B cell (primary cell): ENCODE measurements around the gene MAP3K7CL. TPM values are rescaled to one million over a fixed set of nuclear protein-coding genes. Genes with fewer than 3 reads are reported as not detected.

Experiments
- ATAC-seq: fragments of 200-7000 bp; cut with Tn5 transposase; one replicate; pipeline ENCODE4 v1.10.0; 2021; ENCODE audit warnings: low read depth, mild to moderate bottlenecking, moderate number of reproducible peaks, moderate library complexity
- CTCF ChIA-PET: fragments of 350-600 bp; sonication (Branson Sonifier 250); formaldehyde crosslinking; loops from one replicate; lab custom pipeline; 2021; ENCODE audit warnings: antibody characterized with exemption, inconsistent platforms; lab: Charles Lee
- POLR2A ChIA-PET: fragments of 350-600 bp; sonication (Branson Sonifier 250); formaldehyde crosslinking; loops from one replicate; lab custom pipeline; 2021; ENCODE audit warnings: antibody characterized with exemption; lab: Charles Lee
- DNase-seq: peaks from one replicate; pipeline ENCODE4 v3.0.0; 2013
- H2AFZ ChIP-seq: 2 replicates; pipeline ENCODE4 v1.6.1; 2012; ENCODE audit warnings: mild to moderate bottlenecking, low read depth, low read length; ENCODE audit not compliant: insufficient read depth, poor library complexity, severe bottlenecking
- H3K27ac ChIP-seq, 2 donors: 1 replicate in 1 of 2; 2 replicates in 1 of 2; pipeline ENCODE4 v1.5.1; 2012 to 2013; ENCODE audit warnings: low read length in 2 of 2, mild to moderate bottlenecking in 2 of 2, moderate library complexity in 1 of 2
- H3K27me3 ChIP-seq, 4 experiments: fragments of 200-600 bp in 1 of 4; sonication (generic) in 1 of 4; replicated peaks in 1 of 4; 1 replicate in 2 of 4; 2 replicates in 2 of 4; pipeline versions ENCODE4 v1.6.1 to v1.7.0; 2013 to 2016; ENCODE audit warnings: low read length in 3 of 4, mild to moderate bottlenecking in 2 of 4, mixed read lengths in 1 of 4, moderate library complexity in 1 of 4; ENCODE audit not compliant: insufficient read depth in 4 of 4, control insufficient read depth in 3 of 4; ENCODE audit errors: control extremely low read depth in 1 of 4
- H3K36me3 ChIP-seq, 2 experiments: replicated peaks in 1 of 2; 1 replicate in 1 of 2; 2 replicates in 1 of 2; pipeline versions ENCODE4 v1.6.1 to v1.7.1; 2013; ENCODE audit warnings: low read length in 1 of 2; ENCODE audit not compliant: insufficient read depth in 2 of 2, control insufficient read depth in 1 of 2; ENCODE audit errors: control extremely low read depth in 1 of 2, extremely low read depth in 1 of 2
- H3K4me1 ChIP-seq, 2 donors: fragments of 200-600 bp in 1 of 2; sonication (generic) in 1 of 2; 1 replicate in 1 of 2; 2 replicates in 1 of 2; pipeline versions ENCODE4 v1.5.1 to v1.6.1; 2013 to 2017; ENCODE audit warnings: low read length in 2 of 2; ENCODE audit not compliant: control insufficient read depth in 2 of 2, insufficient read depth in 2 of 2
- H3K4me2 ChIP-seq: replicated peaks from 2 replicates; pipeline ENCODE3; 2012; ENCODE audit warnings: mild to moderate bottlenecking, low read depth, low read length; ENCODE audit not compliant: poor library complexity, severe bottlenecking
- H3K4me3 ChIP-seq, 5 experiments: fragments of 200-600 bp in 1 of 5; sonication (generic) in 1 of 5; 1 replicate in 3 of 5; 2 replicates in 2 of 5; pipeline versions ENCODE4 v1.5.1 to v1.7.0; 2011 to 2016; ENCODE audit warnings: low read length in 4 of 5, mild to moderate bottlenecking in 4 of 5, low read depth in 2 of 5, control low read depth in 1 of 5, moderate library complexity in 1 of 5; ENCODE audit not compliant: insufficient read depth in 1 of 5; ENCODE audit errors: control extremely low read depth in 1 of 5, extremely low read depth in 1 of 5
- H3K79me2 ChIP-seq: fragments of 200-600 bp; sonication (generic); one replicate; pipeline ENCODE4 v1.6.0; 2016; ENCODE audit warnings: low read length; ENCODE audit not compliant: control insufficient read depth, insufficient read depth
- H3K9ac ChIP-seq: fragments of 200-600 bp; sonication (generic); 2 replicates; pipeline ENCODE4 v1.6.1; 2017; ENCODE audit warnings: mild to moderate bottlenecking, low read length, moderate library complexity
- H3K9me3 ChIP-seq, 3 donors: one replicate each; pipeline versions ENCODE4 v1.6.1 to v1.7.1; 2013; ENCODE audit warnings: low read length in 2 of 3; ENCODE audit not compliant: control insufficient read depth in 2 of 3, insufficient read depth in 1 of 3; ENCODE audit errors: control extremely low read depth in 1 of 3
- H4K20me1 ChIP-seq: 2 replicates; pipeline ENCODE4 v1.6.0; 2012; ENCODE audit warnings: mild to moderate bottlenecking, low read length; ENCODE audit not compliant: insufficient read depth, control insufficient read depth, poor library complexity, severe bottlenecking
- H3K27ac Mint-ChIP-seq: one replicate; pipeline ENCODE4 v1.8.0; 2021; ENCODE audit warnings: mixed read lengths
- H3K27me3 Mint-ChIP-seq: one replicate; pipeline ENCODE4 v1.8.0; 2021; ENCODE audit warnings: mixed read lengths
- H3K4me1 Mint-ChIP-seq: one replicate; pipeline ENCODE4 v1.8.0; 2021; ENCODE audit warnings: mixed read lengths
- H3K4me3 Mint-ChIP-seq: one replicate; pipeline ENCODE4 v1.8.0; 2021; ENCODE audit warnings: mixed read lengths
- H3K9me3 Mint-ChIP-seq: one replicate; pipeline ENCODE4 v1.8.0; 2022; ENCODE audit warnings: mixed read lengths; ENCODE audit not compliant: insufficient read depth
- EZH2 ChIP-seq: IDR thresholded peaks from 2 replicates; pipeline ENCODE4 v1.6.1; 2012; ENCODE audit warnings: borderline replicate concordance, low read depth, mild to moderate bottlenecking, moderate library complexity, low read length; ENCODE audit not compliant: insufficient read depth, poor library complexity, severe bottlenecking
- WGBS: methylation state at CpG from one replicate; pipeline ENCODE4 v1.1.5; 2013; ENCODE audit warnings: missing lambda C conversion rate; ENCODE audit not compliant: insufficient coverage; 5-methylcytosine and 5-hydroxymethylcytosine counted together
- intact Hi-C: fragments of 100-400 bp; cut with micrococcal nuclease; formaldehyde crosslinking; loops from one replicate; pipeline ENCODE4 v1.10.0; 2022
- polyA plus RNA-seq: library from polyadenylated mRNA; depleted of rRNA; stranded (reverse); fragments of >200 nt; gene quantifications from 2 replicates; pipeline ENCODE4 v1.2.3, GENCODE V29; 2012
- total RNA-seq, 2 donors: library from RNA; stranded (reverse); fragments of 120-200 nt in 1 of 2; gene quantifications; 1 replicate in 1 of 2; 2 replicates in 1 of 2; pipeline versions ENCODE4 v1.2.3 to v1.2.4, GENCODE V29; 2013 to 2022
- TF ChIP-seq, protein P1 (sequence below): fragments of 200-600 bp; IDR thresholded peaks from one replicate; pipeline ENCODE4 v1.8.0; 2022; ENCODE audit warnings: antibody characterized with exemption, mild to moderate bottlenecking

Gene MAP3K7CL
- total and polyA plus RNA-seq, 2 donors (not counting 1 experiment from before 2014, with no cell fraction given) = 8.9 to 11.9 TPM

DNA sequence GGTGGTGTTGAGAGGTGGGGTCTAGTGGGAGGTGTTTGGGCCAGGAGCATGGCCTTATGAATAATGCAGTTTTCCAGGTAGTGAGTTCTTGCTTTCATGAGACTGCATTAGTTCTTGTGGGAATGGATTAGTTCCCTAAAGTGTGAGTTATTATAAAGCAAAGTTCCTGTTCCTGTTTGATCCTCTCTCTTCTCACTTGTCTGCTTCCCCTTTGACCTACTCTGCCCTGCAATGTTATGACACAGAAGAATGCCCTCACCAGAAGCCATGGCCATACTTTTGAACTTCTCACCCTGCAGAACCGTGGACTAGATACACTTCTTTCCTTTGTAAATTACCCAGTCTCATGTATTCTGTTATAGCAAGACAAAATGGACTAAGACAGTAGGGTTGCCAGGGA is 53.6 kb downstream of the MAP3K7CL start:
- Mint-ChIP-seq H3K4me3 (no peak overlapping the region), H3K27me3 (no peaks in the 10 kb centered on the region), H3K4me1 (peaks cover 13% of the 10 kb centered on the region), H3K9me3 (no peaks in the 10 kb centered on the region), H3K27ac (peak overlapping the region; percentile 28)
- DNase-seq (peak; percentile 21), ATAC-seq (peak; percentile 53)
- Histone ChIP-seq H3K27ac (no peak overlapping the region), H3K4me3 (no peak overlapping the region), H2AFZ (no peak overlapping the region), H3K27me3 (no peaks in the 10 kb centered on the region), H3K9ac (no peak overlapping the region), H3K9me3 (no peaks in the 10 kb centered on the region), H4K20me1 (no peaks in the 10 kb centered on the region), H3K79me2 (no peaks in the 10 kb centered on the region), H3K4me2 (peak overlapping the region; percentile 21), H3K36me3 (no peaks in the 10 kb centered on the region), H3K4me1 (peaks cover 6 to 7% of the 10 kb centered on the region in 2 donors)
- CTCF ChIA-PET = no interaction called here
- no CpG with 5 or more reads among the region's 1 CpG for WGBS
- no peak for TF ChIP-seq EZH2
- TF ChIP-seq, protein P1, sequence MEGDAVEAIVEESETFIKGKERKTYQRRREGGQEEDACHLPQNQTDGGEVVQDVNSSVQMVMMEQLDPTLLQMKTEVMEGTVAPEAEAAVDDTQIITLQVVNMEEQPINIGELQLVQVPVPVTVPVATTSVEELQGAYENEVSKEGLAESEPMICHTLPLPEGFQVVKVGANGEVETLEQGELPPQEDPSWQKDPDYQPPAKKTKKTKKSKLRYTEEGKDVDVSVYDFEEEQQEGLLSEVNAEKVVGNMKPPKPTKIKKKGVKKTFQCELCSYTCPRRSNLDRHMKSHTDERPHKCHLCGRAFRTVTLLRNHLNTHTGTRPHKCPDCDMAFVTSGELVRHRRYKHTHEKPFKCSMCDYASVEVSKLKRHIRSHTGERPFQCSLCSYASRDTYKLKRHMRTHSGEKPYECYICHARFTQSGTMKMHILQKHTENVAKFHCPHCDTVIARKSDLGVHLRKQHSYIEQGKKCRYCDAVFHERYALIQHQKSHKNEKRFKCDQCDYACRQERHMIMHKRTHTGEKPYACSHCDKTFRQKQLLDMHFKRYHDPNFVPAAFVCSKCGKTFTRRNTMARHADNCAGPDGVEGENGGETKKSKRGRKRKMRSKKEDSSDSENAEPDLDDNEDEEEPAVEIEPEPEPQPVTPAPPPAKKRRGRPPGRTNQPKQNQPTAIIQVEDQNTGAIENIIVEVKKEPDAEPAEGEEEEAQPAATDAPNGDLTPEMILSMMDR = no peak
- intact Hi-C loops = no loop called here
- POLR2A ChIA-PET = no interaction called here

DNA sequence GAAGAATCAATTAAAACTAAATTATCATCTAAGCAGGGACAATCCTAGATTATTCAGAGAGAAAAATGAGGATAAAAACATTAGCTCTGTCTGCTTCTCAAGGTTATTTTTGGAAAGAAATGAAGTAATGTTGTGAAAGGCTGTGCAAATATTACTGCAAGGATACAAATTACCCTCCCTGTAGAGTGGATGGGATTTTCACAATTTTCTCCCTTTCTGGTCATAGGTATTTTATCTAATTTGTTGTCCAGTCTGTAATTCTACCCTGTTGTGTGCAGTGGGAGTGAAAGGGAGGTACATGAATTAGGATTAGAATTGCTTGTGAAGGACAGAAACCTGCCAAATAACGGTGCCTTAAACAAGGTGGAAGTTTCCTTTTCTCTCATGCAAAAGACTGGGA is 54.7 kb downstream of the MAP3K7CL start:
- no CpG with 5 or more reads among the region's 1 CpG for WGBS
- H3K9me3 Mint-ChIP-seq = no peaks in the 10 kb centered on the region
- H3K27me3 ChIP-seq = no peaks in the 10 kb centered on the region
- H4K20me1 ChIP-seq = no peaks in the 10 kb centered on the region
- POLR2A ChIA-PET = no interaction called here
- CTCF ChIA-PET = no interaction called here
- H3K4me1 Mint-ChIP-seq = peaks cover 13% of the 10 kb centered on the region
- TF ChIP-seq EZH2 = no peak
- TF ChIP-seq, protein P1 = no peak
- no peaks in the 10 kb centered on the region for H3K9me3 ChIP-seq
- H2AFZ ChIP-seq = no peak overlapping the region
- no peak overlapping the region for H3K4me2 ChIP-seq
- H3K79me2 ChIP-seq = no peaks in the 10 kb centered on the region
- ATAC-seq (no peak), DNase-seq (no peak)
- no peak overlapping the region for H3K4me3 Mint-ChIP-seq
- H3K4me1 ChIP-seq = peaks cover 6 to 7% of the 10 kb centered on the region in 2 donors
- intact Hi-C loops = no loop called here
- H3K27ac Mint-ChIP-seq = no peak overlapping the region
- no peak overlapping the region for H3K27ac ChIP-seq
- H3K36me3 ChIP-seq = peaks cover 0 to 1% of the 10 kb centered on the region in 2 experiments
- H3K4me3 ChIP-seq = no peak overlapping the region
- H3K27me3 Mint-ChIP-seq = no peaks in the 10 kb centered on the region
- H3K9ac ChIP-seq = no peak overlapping the region
